ENCODE measurements around the gene TAC4. TPM values are rescaled to one million over a fixed set of nuclear protein-coding genes. Genes with fewer than 3 reads are reported as not detected.

TAC4 gene
- total RNA-seq, 1 experiment from 2014 or later: not detected

GRCh38 chr17:49798182-49798581 is 49.7 kb downstream of the TAC4 start:
- no peak for DNase-seq (ENCODE audit: low spot score)
- ChIA-PET CTCF (no interaction called here), POLR2A (ENCODE audit: low non-redundant PET) (no interaction called here)
- no TSS peak for BruUV-seq (replicated peaks)
- H3K27me3 ChIP-seq (replicated peaks; ENCODE audit: insufficient read depth, low read depth, low read length, poor library complexity): no peaks in the 10 kb centered on the region
- H3K4me3 ChIP-seq (ENCODE audit: low read depth, low read length, poor library complexity, severe bottlenecking): no peak overlapping the region
- peaks cover 95% of the 10 kb centered on the region for H3K36me3 ChIP-seq (ENCODE audit: insufficient read depth, low read length, poor library complexity, severe bottlenecking)
- H3K9me3 ChIP-seq (ENCODE audit: low read depth, low read length, poor library complexity, severe bottlenecking): no peaks in the 10 kb centered on the region
- no peaks in the 10 kb centered on the region for H3K4me1 ChIP-seq (ENCODE audit: insufficient read depth, low read length, poor library complexity, severe bottlenecking)
- intact Hi-C loops (cut with micrococcal nuclease; ENCODE audit: unreplicated experiment): no loop called here
- no peak for TF ChIP-seq EZH2 (IDR thresholded peaks at IDR 0.05; ENCODE audit: borderline replicate concordance, low read depth, low read length, poor library complexity, severe bottlenecking)
- TF ChIP-seq, protein P1, sequence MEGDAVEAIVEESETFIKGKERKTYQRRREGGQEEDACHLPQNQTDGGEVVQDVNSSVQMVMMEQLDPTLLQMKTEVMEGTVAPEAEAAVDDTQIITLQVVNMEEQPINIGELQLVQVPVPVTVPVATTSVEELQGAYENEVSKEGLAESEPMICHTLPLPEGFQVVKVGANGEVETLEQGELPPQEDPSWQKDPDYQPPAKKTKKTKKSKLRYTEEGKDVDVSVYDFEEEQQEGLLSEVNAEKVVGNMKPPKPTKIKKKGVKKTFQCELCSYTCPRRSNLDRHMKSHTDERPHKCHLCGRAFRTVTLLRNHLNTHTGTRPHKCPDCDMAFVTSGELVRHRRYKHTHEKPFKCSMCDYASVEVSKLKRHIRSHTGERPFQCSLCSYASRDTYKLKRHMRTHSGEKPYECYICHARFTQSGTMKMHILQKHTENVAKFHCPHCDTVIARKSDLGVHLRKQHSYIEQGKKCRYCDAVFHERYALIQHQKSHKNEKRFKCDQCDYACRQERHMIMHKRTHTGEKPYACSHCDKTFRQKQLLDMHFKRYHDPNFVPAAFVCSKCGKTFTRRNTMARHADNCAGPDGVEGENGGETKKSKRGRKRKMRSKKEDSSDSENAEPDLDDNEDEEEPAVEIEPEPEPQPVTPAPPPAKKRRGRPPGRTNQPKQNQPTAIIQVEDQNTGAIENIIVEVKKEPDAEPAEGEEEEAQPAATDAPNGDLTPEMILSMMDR (conservative IDR thresholded peaks at IDR 0.05; ENCODE audit: low read depth, low read length): no peak
- H3K27ac ChIP-seq (ENCODE audit: low read depth, low read length, poor library complexity, severe bottlenecking): no peak overlapping the region

- no peak for TF ChIP-seq EZH2 (IDR thresholded peaks at IDR 0.05; ENCODE audit: borderline replicate concordance, low read depth, low read length, poor library complexity, severe bottlenecking)
- TF ChIP-seq, protein P1 (conservative IDR thresholded peaks at IDR 0.05; ENCODE audit: low read depth, low read length): no peak
- ChIA-PET CTCF (no interaction called here), POLR2A (ENCODE audit: low non-redundant PET) (interaction anchor here (0.6 kb wide), 1 partner anchor 894 kb away, joined by 3 read pairs; no protein-coding TSS in a partner anchor)
- Histone ChIP-seq H3K4me1 (ENCODE audit: insufficient read depth, low read length, poor library complexity, severe bottlenecking) (no peaks in the 10 kb centered on the region), H3K4me3 (ENCODE audit: low read depth, low read length, poor library complexity, severe bottlenecking) (no peak overlapping the region), H3K27me3 (replicated peaks; ENCODE audit: insufficient read depth, low read depth, low read length, poor library complexity) (no peaks in the 10 kb centered on the region), H3K27ac (ENCODE audit: low read depth, low read length, poor library complexity, severe bottlenecking) (no peak overlapping the region), H3K36me3 (ENCODE audit: insufficient read depth, low read length, poor library complexity, severe bottlenecking) (peaks cover 84% of the 10 kb centered on the region), H3K9me3 (ENCODE audit: low read depth, low read length, poor library complexity, severe bottlenecking) (no peaks in the 10 kb centered on the region)
- DNase-seq (ENCODE audit: low spot score): no peak
- intact Hi-C loops (cut with micrococcal nuclease; ENCODE audit: unreplicated experiment): no loop called here
- BruUV-seq (replicated peaks): no TSS peak
Observed at GRCh38 chr17:49795372-49795771, 52.5 kb downstream of the TAC4 start.

DNA sequence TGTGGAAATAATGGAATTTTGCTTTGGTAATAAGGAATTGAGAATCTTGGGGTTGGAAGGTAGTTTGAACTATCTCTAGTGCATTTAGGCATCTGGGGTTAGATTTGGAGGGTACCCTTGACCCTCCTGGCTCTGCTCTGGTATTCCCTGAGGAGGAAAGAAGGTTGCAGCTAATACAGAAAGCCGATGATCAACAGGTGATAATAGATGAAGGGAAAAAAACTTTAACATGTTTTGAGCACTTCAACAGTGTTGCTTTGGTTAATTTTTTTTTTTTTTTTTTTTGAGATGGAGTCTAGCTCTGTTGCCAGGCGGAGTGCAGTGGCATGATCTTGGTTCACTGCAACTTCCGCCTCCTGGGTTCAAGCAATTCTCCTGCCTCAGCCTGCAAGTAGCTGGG is 54.6 kb downstream of the TAC4 start:
- Histone ChIP-seq H3K4me1 (ENCODE audit: insufficient read depth, low read length, poor library complexity, severe bottlenecking) (peaks cover 8% of the 10 kb centered on the region), H3K36me3 (ENCODE audit: insufficient read depth, low read length, poor library complexity, severe bottlenecking) (peaks cover 64% of the 10 kb centered on the region), H3K27ac (ENCODE audit: low read depth, low read length, poor library complexity, severe bottlenecking) (no peak overlapping the region), H3K4me3 (ENCODE audit: low read depth, low read length, poor library complexity, severe bottlenecking) (no peak overlapping the region), H3K9me3 (ENCODE audit: low read depth, low read length, poor library complexity, severe bottlenecking) (no peaks in the 10 kb centered on the region), H3K27me3 (replicated peaks; ENCODE audit: insufficient read depth, low read depth, low read length, poor library complexity) (no peaks in the 10 kb centered on the region)
- ChIA-PET POLR2A (ENCODE audit: low non-redundant PET) (interaction anchor here (0.7 kb wide), 1 partner anchor 29 kb away, joined by 3 read pairs; no protein-coding TSS in a partner anchor), CTCF (no interaction called here)
- no peak for DNase-seq (ENCODE audit: low spot score)
- TF ChIP-seq, protein P1 (conservative IDR thresholded peaks at IDR 0.05; ENCODE audit: low read depth, low read length): no peak
- TF ChIP-seq EZH2 (IDR thresholded peaks at IDR 0.05; ENCODE audit: borderline replicate concordance, low read depth, low read length, poor library complexity, severe bottlenecking): no peak
- BruUV-seq (replicated peaks): no TSS peak
- intact Hi-C loops (cut with micrococcal nuclease; ENCODE audit: unreplicated experiment): no loop called here

Data from A673 (cell line).